Amniotic epithelial cell (primary cell): ENCODE results near the gene CDKN2B-AS1.
A peak's percentile ranks its signal among the peaks of the same experiment; 100 is the strongest.

Source experiments
- DNase-seq: peaks from one replicate; pipeline ENCODE4 v3.0.0-alpha.2; 2010; ENCODE audit warnings: low read depth

CDKN2B-AS1 gene

DNA sequence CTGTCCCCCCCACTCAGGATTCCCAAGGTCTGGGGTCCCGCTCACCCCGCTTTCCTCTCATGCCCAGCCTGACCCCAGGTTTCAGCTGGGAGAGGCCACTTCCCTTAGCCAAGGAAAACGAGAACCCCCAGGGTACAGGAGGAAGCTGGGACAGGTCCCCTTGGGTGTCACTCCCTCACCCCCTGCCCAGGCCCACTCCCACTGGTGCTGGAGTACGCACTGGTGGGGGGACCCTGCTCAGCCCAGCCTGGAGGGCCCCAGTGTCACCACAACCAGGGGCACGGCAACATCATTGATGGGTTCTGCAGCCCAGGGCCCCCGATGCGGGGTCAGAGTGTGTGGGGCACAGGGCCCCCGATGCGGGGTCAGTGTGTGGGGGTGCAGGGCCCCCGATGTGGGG lies 159.5 kb downstream of the CDKN2B-AS1 start:
- DNase-seq, result no peak

DNA sequence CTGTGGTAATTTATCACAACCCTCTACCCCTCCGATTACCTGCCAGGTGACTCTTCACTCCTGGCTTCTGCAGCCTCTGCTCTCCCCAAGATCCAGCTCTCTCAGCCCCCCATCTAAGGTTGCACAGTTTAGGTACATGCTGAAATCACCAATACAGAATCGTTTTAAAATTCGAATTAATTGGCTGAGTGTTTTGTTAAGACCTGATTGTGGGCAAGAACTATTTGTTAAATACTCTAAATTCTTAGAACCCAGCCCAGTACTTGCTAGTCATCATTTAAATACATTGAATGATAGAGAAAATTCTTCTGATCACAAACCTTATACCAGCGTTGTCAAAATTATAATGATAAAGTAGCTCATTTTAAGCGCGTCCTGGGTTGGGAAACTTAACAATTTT lies 162.0 kb downstream of the CDKN2B-AS1 start:
- no peak for DNase-seq

DNA sequence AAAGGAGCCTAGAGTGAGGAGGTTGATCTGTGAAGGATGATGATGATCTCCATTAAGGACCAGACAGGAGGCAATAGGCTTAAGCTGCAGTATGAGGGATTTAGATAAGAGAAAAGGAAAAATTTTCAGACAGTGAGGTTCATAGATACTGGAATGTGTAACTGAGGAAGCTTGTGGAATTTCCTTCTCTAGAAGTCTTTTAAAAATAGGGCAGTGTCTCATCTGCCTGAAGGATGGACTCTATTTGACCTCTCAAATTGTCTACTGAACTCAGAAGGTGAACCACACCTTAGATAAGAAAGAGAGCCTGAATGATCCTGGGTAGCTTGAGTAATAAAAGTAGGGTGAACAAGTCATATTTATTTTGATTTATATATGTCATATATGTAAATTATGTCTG lies 162.7 kb downstream of the CDKN2B-AS1 start:
- peak; percentile 94 for DNase-seq

DNA sequence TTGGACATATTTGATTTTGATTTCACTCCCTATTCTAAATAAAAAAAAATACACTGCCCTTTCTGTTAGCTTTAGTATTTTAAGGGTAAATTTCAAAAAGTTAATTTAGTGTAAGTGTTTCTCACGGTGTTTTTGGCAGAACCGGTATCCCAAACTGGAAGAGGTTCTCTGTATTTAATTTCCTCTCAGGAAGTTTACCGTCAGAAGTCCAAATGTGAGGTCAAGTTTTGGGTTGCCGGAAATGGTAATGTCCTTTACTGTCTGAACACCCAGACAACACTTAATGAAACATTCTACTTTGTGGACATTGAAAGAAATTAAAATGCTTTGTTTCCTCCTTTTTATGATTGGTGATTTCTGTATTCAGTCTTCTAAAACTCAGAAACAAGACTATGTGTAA lies 163.2 kb downstream of the CDKN2B-AS1 start:
- DNase-seq, result no peak

DNA sequence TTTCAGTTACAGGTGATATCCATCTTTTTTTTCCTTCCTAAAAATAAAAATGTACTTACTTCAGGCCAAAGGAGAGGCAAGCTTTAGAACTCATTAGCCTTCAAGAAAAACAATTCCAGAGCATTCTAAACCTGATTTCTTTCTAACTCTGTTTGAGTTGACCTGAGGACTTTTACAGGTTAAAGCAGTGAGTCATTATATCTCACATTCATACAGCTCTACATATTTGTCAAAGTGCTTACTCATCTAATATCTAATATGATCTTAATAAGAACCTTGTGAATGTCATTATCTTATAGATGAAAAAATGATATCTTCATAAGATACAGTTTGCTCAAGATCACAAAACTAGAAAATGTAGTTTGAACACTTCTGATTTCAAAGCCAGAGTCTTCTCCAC lies 163.7 kb downstream of the CDKN2B-AS1 start:
- peak; percentile 64 for DNase-seq

DNA sequence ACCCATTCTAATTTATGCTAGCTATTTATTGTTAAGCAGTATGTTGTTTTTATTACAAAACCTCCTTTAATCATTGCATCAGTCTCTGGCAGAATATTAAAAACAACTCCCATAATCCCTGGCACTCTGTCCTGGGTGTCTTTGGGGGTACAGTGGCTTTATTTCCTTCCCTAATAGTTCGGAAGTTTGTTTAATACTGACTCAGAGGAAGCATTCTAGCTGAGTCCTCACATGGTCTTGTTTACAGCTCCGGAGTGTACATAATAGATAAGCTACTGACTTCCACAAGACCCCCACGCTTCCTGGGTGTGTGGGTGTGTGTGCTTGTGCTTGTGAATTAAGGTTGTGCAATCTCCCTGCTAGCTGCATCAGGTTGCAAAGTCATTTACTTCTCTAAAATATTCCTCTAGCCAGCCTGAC lies 164.3 kb downstream of the CDKN2B-AS1 start:
- DNase-seq, result peak; percentile 99

DNA sequence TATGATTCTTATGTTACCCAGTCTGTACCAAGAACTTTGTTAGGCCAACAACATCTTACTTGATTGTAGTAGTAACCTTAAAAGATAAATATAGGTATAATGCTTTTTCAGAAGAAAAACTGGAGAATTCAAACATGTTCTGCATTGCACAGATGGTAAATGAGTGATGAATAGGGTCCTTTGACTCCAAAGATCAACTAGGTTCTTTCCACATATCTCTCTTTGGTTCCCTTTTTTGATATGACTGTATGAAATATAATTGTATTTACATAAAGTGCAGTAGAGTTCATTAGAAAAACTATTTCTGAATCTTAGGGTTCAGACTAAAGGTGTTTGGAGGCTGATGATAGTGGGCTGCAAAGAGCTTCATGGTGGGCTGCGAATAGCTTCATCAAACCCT lies 165.0 kb downstream of the CDKN2B-AS1 start:
- DNase-seq, result no peak

DNA sequence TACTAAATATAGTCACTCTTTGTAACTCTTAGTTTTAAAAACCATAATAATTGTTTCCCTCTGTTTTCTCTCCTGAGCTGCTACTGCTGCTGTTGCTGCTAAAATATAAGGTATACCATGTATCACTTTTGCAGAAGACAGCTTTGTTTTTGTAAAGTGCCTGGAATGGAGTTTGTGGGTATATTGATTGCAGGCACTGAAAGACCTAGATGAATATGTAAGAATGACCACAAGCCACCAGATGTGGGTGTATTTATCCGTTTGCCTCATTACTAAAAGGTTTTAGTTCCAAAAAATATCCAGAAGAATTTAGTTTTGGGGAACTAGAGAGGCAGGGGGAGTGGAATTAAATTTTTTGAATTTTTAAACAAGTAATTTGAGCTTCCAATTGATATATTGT lies 165.6 kb downstream of the CDKN2B-AS1 start:
- DNase-seq, result no peak

DNA sequence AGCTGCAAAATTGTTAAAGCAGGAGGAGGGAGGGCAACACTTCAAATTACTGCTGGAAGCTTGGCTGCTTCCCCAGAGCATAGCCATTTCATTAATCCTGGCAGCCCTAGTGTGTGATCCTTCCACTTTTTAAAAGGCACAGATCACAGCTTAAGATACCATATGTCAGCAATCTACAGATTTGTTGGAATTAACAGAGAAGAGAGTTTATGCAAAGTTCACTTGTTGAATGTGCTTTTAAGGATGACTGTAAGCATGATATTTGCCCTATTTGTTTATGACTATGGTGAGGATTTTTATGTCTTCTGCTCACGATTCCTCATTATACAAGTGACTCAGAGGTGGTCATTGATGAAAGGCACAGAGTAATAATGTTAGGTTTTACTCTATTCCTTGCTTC lies 170.6 kb downstream of the CDKN2B-AS1 start:
- no peak for DNase-seq

DNA sequence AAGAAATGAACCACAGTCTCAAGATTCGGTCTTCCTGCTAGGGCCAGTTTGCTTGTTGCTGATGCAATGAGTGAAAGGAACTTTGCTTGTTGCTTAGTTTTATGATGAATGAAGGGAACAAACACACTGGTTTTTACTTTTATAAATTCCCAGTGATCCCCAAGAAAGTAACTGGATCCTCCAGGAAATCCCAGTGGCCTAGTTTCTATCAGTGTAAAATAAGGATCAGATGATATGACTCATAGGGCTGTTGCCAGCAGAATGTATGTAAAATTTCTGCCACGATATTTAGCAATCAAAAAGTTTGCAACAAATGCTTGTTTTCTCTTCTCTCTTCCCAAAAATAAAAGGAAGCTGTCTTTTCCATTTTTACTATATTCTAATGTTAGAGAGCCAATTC lies 174.7 kb downstream of the CDKN2B-AS1 start:
- DNase-seq, result peak; percentile 73

DNA sequence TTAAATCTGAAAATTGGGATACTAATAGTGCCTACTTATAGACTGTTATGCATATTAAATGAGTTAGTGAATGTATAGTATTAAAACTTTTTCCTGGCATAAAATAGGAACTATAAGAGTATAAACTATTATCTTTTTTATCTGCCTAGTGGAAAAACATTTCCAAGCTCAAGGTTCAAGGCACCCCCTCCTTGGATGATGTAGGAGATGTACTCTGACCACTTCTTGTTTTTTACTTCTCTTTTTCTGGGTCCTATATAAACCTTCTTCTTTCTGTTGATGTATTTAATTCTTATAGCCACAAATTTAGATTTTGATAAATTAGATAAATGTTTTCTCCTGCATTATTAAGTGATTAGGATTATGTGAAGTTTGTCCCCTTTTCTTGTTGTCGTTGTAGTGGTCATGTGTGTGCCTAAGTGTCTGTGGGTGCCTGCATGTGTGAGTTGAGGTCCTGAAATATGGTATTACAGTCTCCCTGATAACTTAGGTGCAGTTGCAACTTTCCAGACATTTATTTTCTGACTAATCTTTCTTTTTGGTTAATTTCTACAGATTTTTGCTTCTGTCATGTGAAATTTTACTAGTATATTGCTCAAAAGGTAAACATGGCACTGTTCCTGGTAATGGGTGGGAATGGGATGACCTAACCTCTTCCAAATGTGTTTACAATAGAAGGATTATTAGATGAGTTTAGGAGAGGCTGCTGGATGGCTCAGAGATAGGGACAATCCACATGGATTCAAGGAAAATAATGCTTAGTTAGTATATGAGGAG lies 175.3 kb downstream of the CDKN2B-AS1 start:
- peak; percentile 90 for DNase-seq
